Neural crest cell (in vitro differentiated cells): ENCODE results near the gene ZNF543. TPM values are rescaled to one million over a fixed set of nuclear protein-coding genes. Genes with fewer than 3 reads are reported as not detected.
A peak's percentile ranks its signal among the peaks of the same experiment; 100 is the strongest.
"Not testable (repeated sequence)": the region's sequence is repeated elsewhere in the genome, so short reads cannot be mapped to it uniquely, and the experiment has no call there.

ENCODE experiments used
- DNase-seq: peaks from one replicate; pipeline ENCODE4 v3.0.0; 2021; ENCODE audit warnings: low read depth, mixed read lengths, low spot score
- H3K27ac Mint-ChIP-seq: one replicate; pipeline ENCODE4 v1.8.0; 2021; ENCODE audit warnings: mild to moderate bottlenecking, mixed read lengths; ENCODE audit not compliant: unreplicated experiment
- H3K27me3 Mint-ChIP-seq: 2 replicates; pipeline ENCODE4 v1.8.0; 2021; ENCODE audit warnings: low read depth, mild to moderate bottlenecking, mixed read lengths
- H3K36me3 Mint-ChIP-seq: 2 replicates; pipeline ENCODE4 v1.8.0; 2021; ENCODE audit warnings: low read depth, mild to moderate bottlenecking, mixed read lengths
- H3K4me1 Mint-ChIP-seq: 2 replicates; pipeline ENCODE4 v1.8.0; 2021; ENCODE audit warnings: mixed read lengths
- H3K4me3 Mint-ChIP-seq: one replicate; pipeline ENCODE4 v1.8.0; 2021; ENCODE audit warnings: mild to moderate bottlenecking, mixed read lengths
- H3K9me3 Mint-ChIP-seq: 2 replicates; pipeline ENCODE4 v1.8.0; 2021; ENCODE audit warnings: mixed read lengths
- CTCF ChIP-seq: fragments of 200-600 bp; sonication (generic); conservative IDR thresholded peaks from 2 replicates; pipeline ENCODE4 v1.5.0; 2021; ENCODE audit warnings: antibody characterized with exemption, mild to moderate bottlenecking
- total RNA-seq: library from RNA; stranded (reverse); gene quantifications from 2 replicates; pipeline ENCODE4 v1.2.1, GENCODE V29; 2021

The ZNF543 gene
- total RNA-seq, 1 donor from 2014 or later = 10.1 TPM

GRCh38 chr19:57366776-57367175 is 46.5 kb downstream of the ZNF543 start:
- Mint-ChIP-seq H3K4me3 (peak overlapping the region; percentile 72), H3K27ac (no peak overlapping the region), H3K4me1 (peaks cover 21% of the 10 kb centered on the region), H3K36me3 (peaks cover 22% of the 10 kb centered on the region), H3K27me3 (no peaks in the 10 kb centered on the region), H3K9me3 (no peaks in the 10 kb centered on the region)
- no peak for DNase-seq
- no peak for TF ChIP-seq CTCF

GRCh38 chr19:57374179-57374578 is 53.9 kb downstream of the ZNF543 start:
- peaks cover 14% of the 10 kb centered on the region for H3K9me3 Mint-ChIP-seq

GRCh38 chr19:57374647-57375046 is 54.4 kb downstream of the ZNF543 start:
- not testable (repeated sequence) for H3K4me1 Mint-ChIP-seq, H3K27me3 Mint-ChIP-seq, DNase-seq, H3K27ac Mint-ChIP-seq, H3K4me3 Mint-ChIP-seq
- peaks cover 82% of the 10 kb centered on the region for H3K36me3 Mint-ChIP-seq
- H3K9me3 Mint-ChIP-seq = peaks cover 19% of the 10 kb centered on the region

More at GRCh38 chr19:57374179-57374578, 53.9 kb downstream of the ZNF543 start:
- Mint-ChIP-seq H3K4me3 (no peak overlapping the region), H3K36me3 (peaks cover 81% of the 10 kb centered on the region), H3K27ac (no peak overlapping the region), H3K4me1 (no peaks in the 10 kb centered on the region), H3K27me3 (no peaks in the 10 kb centered on the region)
- no peak for TF ChIP-seq CTCF
- no peak for DNase-seq

GRCh38 chr19:57376151-57376550 is 55.9 kb downstream of the ZNF543 start:
- H3K36me3 Mint-ChIP-seq = peaks cover 86% of the 10 kb centered on the region
- H3K4me1 Mint-ChIP-seq = no peaks in the 10 kb centered on the region
- no peak overlapping the region for H3K27ac Mint-ChIP-seq
- no peak for DNase-seq
- H3K4me3 Mint-ChIP-seq = no peak overlapping the region
- TF ChIP-seq CTCF = no peak
- H3K27me3 Mint-ChIP-seq = no peaks in the 10 kb centered on the region
- H3K9me3 Mint-ChIP-seq = peaks cover 26% of the 10 kb centered on the region

GRCh38 chr19:57377498-57378146 is 57.4 kb downstream of the ZNF543 start:
- H3K27me3 Mint-ChIP-seq = no peaks in the 10 kb centered on the region

More at GRCh38 chr19:57377498-57378146, 57.4 kb downstream of the ZNF543 start:
- DNase-seq = no peak
- H3K4me1 Mint-ChIP-seq = no peaks in the 10 kb centered on the region
- H3K9me3 Mint-ChIP-seq = peaks cover 26% of the 10 kb centered on the region
- peaks cover 75% of the 10 kb centered on the region for H3K36me3 Mint-ChIP-seq
- TF ChIP-seq CTCF = no peak
- H3K27ac Mint-ChIP-seq = no peak overlapping the region
- H3K4me3 Mint-ChIP-seq = no peak overlapping the region

Other genes with a start within 250 kb of the ZNF543 start
- not detected in 2 replicates for gene USP29, start 200.5 kb upstream of the ZNF543 start, total RNA-seq
- gene ZIM3, start 175.3 kb upstream of the ZNF543 start, total RNA-seq = not detected in 2 replicates
- not detected in 2 replicates for gene DUXA, start 153.0 kb upstream of the ZNF543 start, total RNA-seq
- gene ZNF264, start 129.0 kb upstream of the ZNF543 start, total RNA-seq = 34.0 and 35.9 TPM in 2 replicates
- 0.80 and 0.89 TPM in 2 replicates for gene AURKC, start 89.4 kb upstream of the ZNF543 start, total RNA-seq
- 15.5 and 16.1 TPM in 2 replicates for gene ZNF805, start 79.8 kb upstream of the ZNF543 start, total RNA-seq
- 58.5 and 59.1 TPM in 2 replicates for gene ZNF460, start 40.0 kb upstream of the ZNF543 start, total RNA-seq
- gene ZNF304, start 30.8 kb downstream of the ZNF543 start, total RNA-seq = 10.9 and 11.3 TPM in 2 replicates
- 10.3 and 13.3 TPM in 2 replicates for gene TRAPPC2B, start 43.1 kb downstream of the ZNF543 start, total RNA-seq
- gene ZNF547, start 43.1 kb downstream of the ZNF543 start, total RNA-seq = 5.2 and 8.7 TPM in 2 replicates
- 22.1 and 22.4 TPM in 2 replicates for gene ZNF548, start 69.4 kb downstream of the ZNF543 start, total RNA-seq
- 9.2 and 11.3 TPM in 2 replicates for gene ZNF17, start 90.7 kb downstream of the ZNF543 start, total RNA-seq
- 26.1 and 26.3 TPM in 2 replicates for gene ZNF749, start 114.9 kb downstream of the ZNF543 start, total RNA-seq
- 0.72 and 0.82 TPM in 2 replicates for gene VN1R1, start 136.7 kb downstream of the ZNF543 start, total RNA-seq
- 14.6 and 14.9 TPM in 2 replicates for gene ZNF772, start 157.1 kb downstream of the ZNF543 start, total RNA-seq
- gene ZNF419, start 167.3 kb downstream of the ZNF543 start, total RNA-seq = 17.0 and 17.2 TPM in 2 replicates
- 8.9 and 11.3 TPM in 2 replicates for gene ZNF773, start 179.5 kb downstream of the ZNF543 start, total RNA-seq
- 10.3 and 10.6 TPM in 2 replicates for gene ZNF549, start 206.9 kb downstream of the ZNF543 start, total RNA-seq
- gene ZNF550, start 239.4 kb downstream of the ZNF543 start, total RNA-seq = 10.4 and 13.1 TPM in 2 replicates